ENCODE measurements around the gene MMRN2.

Gene MMRN2

GRCh38 chr10:86888585-86889381 is 68.6 kb downstream of the MMRN2 start:
- DNase-seq (ENCODE audit: low read depth) = no peak
